Ishikawa (cell line): ENCODE data around the gene RAB40C.

Source experiments
- CEBPB ChIP-seq: IDR thresholded peaks from 2 replicates; pipeline ENCODE4 v1.6.1; 2012
- CREB1 ChIP-seq: IDR thresholded peaks from 2 replicates; pipeline ENCODE4 v1.6.1; 2012; ENCODE audit warnings: low read depth
- EGR1 ChIP-seq: IDR thresholded peaks from 2 replicates; pipeline ENCODE4 v1.6.1; 2012
- EP300 ChIP-seq: IDR thresholded peaks from 2 replicates; pipeline ENCODE4 v1.6.1; 2012; ENCODE audit warnings: borderline replicate concordance
- FOXM1 ChIP-seq: IDR thresholded peaks from 2 replicates; pipeline ENCODE4 v1.6.1; 2012; ENCODE audit warnings: low read depth, borderline replicate concordance
- NFIC ChIP-seq: IDR thresholded peaks from 2 replicates; pipeline ENCODE4 v1.6.1; 2012
- RAD21 ChIP-seq: IDR thresholded peaks from 2 replicates; pipeline ENCODE4 v1.6.1; 2012; ENCODE audit warnings: low read depth
- REST ChIP-seq: IDR thresholded peaks from 2 replicates; pipeline ENCODE4 v1.6.1; 2012; ENCODE audit warnings: low read depth, mild to moderate bottlenecking
- TAF1 ChIP-seq: IDR thresholded peaks from 2 replicates; pipeline ENCODE4 v1.6.1; 2012; ENCODE audit warnings: low read depth, mild to moderate bottlenecking
- TCF12 ChIP-seq: IDR thresholded peaks from 2 replicates; pipeline ENCODE4 v1.6.1; 2012; ENCODE audit warnings: low read depth
- TEAD4 ChIP-seq: IDR thresholded peaks from 2 replicates; pipeline ENCODE4 v1.6.1; 2012
- YY1 ChIP-seq: IDR thresholded peaks from 2 replicates; pipeline ENCODE4 v1.6.1; 2012; ENCODE audit warnings: low read depth
- ZBTB7A ChIP-seq: IDR thresholded peaks from 2 replicates; pipeline ENCODE4 v1.6.1; 2012; ENCODE audit warnings: low read depth
- TF ChIP-seq, protein P1 (sequence below): IDR thresholded peaks from 2 replicates; pipeline ENCODE4 v1.6.1; 2012
- TF ChIP-seq, protein P2 (sequence below): IDR thresholded peaks from 2 replicates; pipeline ENCODE4 v1.6.1; 2012

The RAB40C gene

GRCh38 chr16:546909-547770 lies 42.7 kb upstream of the RAB40C start:
- TF ChIP-seq CEBPB (no peak), TAF1 (no peak), ZBTB7A (no peak)
- TF ChIP-seq, protein P1, sequence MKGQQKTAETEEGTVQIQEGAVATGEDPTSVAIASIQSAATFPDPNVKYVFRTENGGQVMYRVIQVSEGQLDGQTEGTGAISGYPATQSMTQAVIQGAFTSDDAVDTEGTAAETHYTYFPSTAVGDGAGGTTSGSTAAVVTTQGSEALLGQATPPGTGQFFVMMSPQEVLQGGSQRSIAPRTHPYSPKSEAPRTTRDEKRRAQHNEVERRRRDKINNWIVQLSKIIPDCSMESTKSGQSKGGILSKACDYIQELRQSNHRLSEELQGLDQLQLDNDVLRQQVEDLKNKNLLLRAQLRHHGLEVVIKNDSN: no peak

GRCh38 chr16:548586-548985 lies 41.3 kb upstream of the RAB40C start:
- TF ChIP-seq FOXM1 (no peak), RAD21 (no peak), TCF12 (no peak), CREB1 (no peak), TAF1 (no peak), NFIC (no peak), EGR1 (no peak), YY1 (no peak), REST (no peak)
- TF ChIP-seq, protein P1: no peak
- TF ChIP-seq, protein P2, sequence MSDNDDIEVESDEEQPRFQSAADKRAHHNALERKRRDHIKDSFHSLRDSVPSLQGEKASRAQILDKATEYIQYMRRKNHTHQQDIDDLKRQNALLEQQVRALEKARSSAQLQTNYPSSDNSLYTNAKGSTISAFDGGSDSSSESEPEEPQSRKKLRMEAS: no peak

DNA sequence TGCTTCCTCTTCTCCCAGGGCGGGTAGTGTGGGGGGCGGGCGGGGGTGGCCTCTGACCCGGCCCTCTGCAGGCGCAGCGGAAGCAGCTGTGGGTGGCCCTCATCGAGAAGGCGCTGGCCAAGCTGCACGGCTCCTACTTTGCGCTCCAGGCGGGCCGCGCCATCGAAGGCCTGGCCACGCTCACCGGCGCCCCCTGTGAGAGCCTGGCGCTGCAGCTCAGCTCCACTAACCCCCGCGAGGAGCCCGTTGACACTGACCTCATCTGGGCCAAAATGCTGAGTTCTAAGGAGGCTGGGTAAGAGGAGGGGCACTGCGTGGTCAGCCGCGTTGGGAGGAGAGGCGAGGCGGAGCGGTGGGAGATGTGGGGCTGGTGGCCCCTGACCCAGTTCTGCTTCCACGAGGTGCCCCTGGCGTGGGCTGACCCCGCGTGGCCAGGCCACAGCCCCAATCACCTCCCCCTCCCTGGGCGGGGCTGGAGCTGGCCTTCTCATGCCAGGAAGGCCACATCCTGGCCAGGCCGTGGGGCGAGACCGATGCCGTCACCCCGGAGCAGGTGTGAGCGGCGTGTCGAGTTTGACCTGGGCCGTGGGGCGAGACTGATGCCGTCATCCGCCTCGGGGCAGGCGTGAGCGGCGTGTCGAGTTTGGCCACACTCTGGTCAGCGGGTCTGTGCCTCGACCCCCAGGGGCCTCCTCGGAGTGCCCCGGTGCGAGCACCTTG lies 40.2 kb upstream of the RAB40C start:
- TF ChIP-seq REST (no peak), EP300 (no peak), CEBPB (no peak), TCF12 (no peak), NFIC (no peak), TAF1 (no peak)

GRCh38 chr16:551210-551609 lies 38.7 kb upstream of the RAB40C start:
- TF ChIP-seq CEBPB: no peak
- TF ChIP-seq, protein P1: no peak
- no peak for TF ChIP-seq EP300
- no peak for TF ChIP-seq FOXM1
- no peak for TF ChIP-seq RAD21
- TF ChIP-seq CREB1: no peak
- no peak for TF ChIP-seq TEAD4
- no peak for TF ChIP-seq YY1
- TF ChIP-seq ZBTB7A: no peak
- TF ChIP-seq, protein P2: no peak
- no peak for TF ChIP-seq TAF1
- no peak for TF ChIP-seq EGR1
- TF ChIP-seq REST: no peak
- no peak for TF ChIP-seq NFIC
- TF ChIP-seq TCF12: no peak
